Measurements from ENCODE around the gene SIRT2.
"Not testable (repeated sequence)": the region's sequence is repeated elsewhere in the genome, so short reads cannot be mapped to it uniquely, and the experiment has no call there.

SIRT2 gene

DNA sequence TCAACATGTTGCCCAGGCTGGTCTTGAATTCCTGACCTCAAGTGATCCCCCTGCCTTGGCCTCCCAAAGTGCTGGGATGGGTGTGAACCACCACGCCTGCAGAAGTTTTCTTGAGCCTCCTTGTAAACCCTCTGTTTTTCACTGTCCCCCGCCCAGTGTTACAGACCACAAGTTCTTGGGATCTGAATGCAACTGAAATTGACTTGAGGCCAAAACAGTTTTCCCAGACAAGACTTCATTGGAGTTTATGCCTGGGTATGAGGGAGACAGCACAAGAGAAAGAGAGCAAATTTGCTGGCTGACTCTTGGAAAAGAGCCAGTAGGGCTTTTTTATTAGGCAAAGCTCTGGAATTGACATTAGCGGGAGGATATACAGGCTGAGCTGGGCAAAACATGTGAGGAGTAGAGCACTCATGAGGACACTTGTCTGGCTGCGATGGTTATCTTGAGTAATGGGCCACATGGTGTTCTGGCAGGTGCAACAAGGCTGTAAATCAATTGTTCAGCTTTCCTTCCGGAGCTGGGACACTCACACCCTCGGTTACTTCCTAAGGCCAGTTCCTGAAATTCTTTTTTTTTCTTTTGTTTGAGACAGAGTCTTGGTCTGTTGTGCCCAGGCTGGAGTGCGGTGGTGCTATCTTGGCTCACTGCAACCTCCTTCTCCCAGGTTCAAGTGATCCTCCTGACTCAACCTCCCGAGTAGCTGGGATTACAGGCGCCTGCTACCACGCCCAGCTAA lies 36.9 kb downstream of the SIRT2 start:
- H3K4me1 ChIP-seq (ENCODE audit: control insufficient read depth, insufficient read depth, low read length): no peaks in the 10 kb centered on the region
- no peaks in the 10 kb centered on the region for H3K9me3 ChIP-seq (ENCODE audit: control insufficient read depth in 2 of 2, low read length in 2 of 2)
- no peak overlapping the region for H3K4me3 ChIP-seq (ENCODE audit: low read length in 2 of 2)
- no peaks in the 10 kb centered on the region for H3K27me3 ChIP-seq (ENCODE audit: control insufficient read depth in 1 of 2, insufficient read depth in 2 of 2, low read length in 2 of 2)
- no peak overlapping the region for H3K27ac ChIP-seq (ENCODE audit: low read length)
- no peaks in the 10 kb centered on the region for H3K36me3 ChIP-seq (ENCODE audit: control insufficient read depth in 2 of 2, insufficient read depth in 2 of 2, low read length in 2 of 2)
- no peak overlapping the region for H3K9ac ChIP-seq (ENCODE audit: low read length in 2 of 2)

DNA sequence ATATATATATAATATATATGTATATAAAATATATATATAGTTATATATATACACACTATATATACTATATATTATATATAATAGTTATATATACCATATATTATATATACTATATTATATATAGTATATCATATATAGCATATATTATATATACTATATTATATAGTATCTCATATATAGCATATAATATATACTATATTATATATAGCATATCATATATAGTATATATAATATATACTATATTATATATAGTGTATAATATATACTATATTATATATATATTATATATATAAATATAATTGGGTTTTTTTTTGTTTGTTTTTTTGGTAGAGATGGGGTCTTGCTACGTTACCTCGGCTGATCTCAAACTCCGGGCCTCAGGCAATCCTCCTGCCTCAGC lies 38.0 kb downstream of the SIRT2 start:
- H3K4me1 ChIP-seq (ENCODE audit: control insufficient read depth, insufficient read depth, low read length): no peaks in the 10 kb centered on the region

DNA sequence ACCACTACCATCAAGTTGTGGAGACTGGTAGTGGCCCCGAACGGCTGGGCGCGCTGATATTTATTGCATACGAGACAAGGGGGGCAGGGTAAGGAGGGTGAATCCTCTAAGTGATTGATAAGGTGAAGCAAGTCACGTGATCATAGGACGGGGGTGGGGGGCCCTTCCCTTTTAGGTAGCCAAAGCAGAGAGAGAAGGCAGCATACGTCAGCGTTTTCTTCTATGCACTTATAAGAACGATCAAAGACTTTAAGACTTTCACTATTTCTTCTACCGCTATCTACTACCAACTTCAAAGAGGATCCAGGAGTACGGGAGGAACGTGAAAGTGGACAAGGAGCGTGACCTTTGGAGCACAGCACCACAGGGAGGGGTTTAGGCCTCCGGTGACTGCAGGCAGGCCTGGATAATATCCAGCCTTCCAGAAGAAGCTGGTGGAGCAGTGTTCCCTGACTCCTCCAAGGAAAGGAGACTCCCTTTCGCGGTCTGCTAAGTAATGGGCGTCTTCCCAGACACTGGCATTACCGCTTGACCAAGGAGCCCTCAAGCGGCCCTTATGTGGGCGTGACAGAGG lies 39.7 kb downstream of the SIRT2 start:
- H3K4me3 ChIP-seq (ENCODE audit: low read length in 2 of 2): peak overlapping the region in 1 of 2 donors; percentile 15
- not testable (repeated sequence) for H3K36me3 ChIP-seq (ENCODE audit: control insufficient read depth in 2 of 2, insufficient read depth in 2 of 2, low read length in 2 of 2); H3K27me3 ChIP-seq (ENCODE audit: control insufficient read depth in 1 of 2, insufficient read depth in 2 of 2, low read length in 2 of 2); H3K27ac ChIP-seq (ENCODE audit: low read length); H3K4me1 ChIP-seq (ENCODE audit: control insufficient read depth, insufficient read depth, low read length); H3K9ac ChIP-seq (ENCODE audit: low read length in 2 of 2); H3K9me3 ChIP-seq (ENCODE audit: control insufficient read depth in 2 of 2, low read length in 2 of 2)

More for the DNA sequence above, 38.0 kb downstream of the SIRT2 start:
- H3K4me3 ChIP-seq (ENCODE audit: low read length in 2 of 2): no peak overlapping the region
- no peaks in the 10 kb centered on the region for H3K27me3 ChIP-seq (ENCODE audit: control insufficient read depth in 1 of 2, insufficient read depth in 2 of 2, low read length in 2 of 2)
- H3K36me3 ChIP-seq (ENCODE audit: control insufficient read depth in 2 of 2, insufficient read depth in 2 of 2, low read length in 2 of 2): no peaks in the 10 kb centered on the region
- H3K9ac ChIP-seq (ENCODE audit: low read length in 2 of 2): no peak overlapping the region
- H3K27ac ChIP-seq (ENCODE audit: low read length): no peak overlapping the region
- no peaks in the 10 kb centered on the region for H3K9me3 ChIP-seq (ENCODE audit: control insufficient read depth in 2 of 2, low read length in 2 of 2)

DNA sequence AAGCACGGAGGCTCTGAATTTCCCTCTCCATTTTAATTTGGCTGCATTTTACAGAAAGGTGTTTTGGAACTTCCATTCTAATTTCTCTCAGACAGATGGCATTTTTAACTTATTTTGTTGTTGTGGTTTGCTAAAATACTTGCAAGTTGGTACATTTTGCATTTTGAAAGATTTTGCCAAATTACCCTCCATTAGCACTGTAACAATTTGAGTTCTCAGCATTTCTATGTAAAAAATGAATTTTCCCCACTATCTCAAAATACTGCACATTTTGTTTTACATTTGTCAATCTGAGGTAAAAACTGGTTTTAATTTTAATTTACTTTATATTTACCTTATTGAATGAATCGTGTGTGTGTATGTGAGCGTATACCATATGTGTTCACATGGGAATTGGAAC lies 42.6 kb downstream of the SIRT2 start:
- H3K9ac ChIP-seq (ENCODE audit: low read length in 2 of 2): no peak overlapping the region
- H3K4me1 ChIP-seq (ENCODE audit: control insufficient read depth, insufficient read depth, low read length): peaks cover 8% of the 10 kb centered on the region
- no peaks in the 10 kb centered on the region for H3K9me3 ChIP-seq (ENCODE audit: control insufficient read depth in 2 of 2, low read length in 2 of 2)
- no peak overlapping the region for H3K27ac ChIP-seq (ENCODE audit: low read length)
- H3K4me3 ChIP-seq (ENCODE audit: low read length in 2 of 2): no peak overlapping the region
- H3K27me3 ChIP-seq (ENCODE audit: control insufficient read depth in 1 of 2, insufficient read depth in 2 of 2, low read length in 2 of 2): no peaks in the 10 kb centered on the region
- no peaks in the 10 kb centered on the region for H3K36me3 ChIP-seq (ENCODE audit: control insufficient read depth in 2 of 2, insufficient read depth in 2 of 2, low read length in 2 of 2)

DNA sequence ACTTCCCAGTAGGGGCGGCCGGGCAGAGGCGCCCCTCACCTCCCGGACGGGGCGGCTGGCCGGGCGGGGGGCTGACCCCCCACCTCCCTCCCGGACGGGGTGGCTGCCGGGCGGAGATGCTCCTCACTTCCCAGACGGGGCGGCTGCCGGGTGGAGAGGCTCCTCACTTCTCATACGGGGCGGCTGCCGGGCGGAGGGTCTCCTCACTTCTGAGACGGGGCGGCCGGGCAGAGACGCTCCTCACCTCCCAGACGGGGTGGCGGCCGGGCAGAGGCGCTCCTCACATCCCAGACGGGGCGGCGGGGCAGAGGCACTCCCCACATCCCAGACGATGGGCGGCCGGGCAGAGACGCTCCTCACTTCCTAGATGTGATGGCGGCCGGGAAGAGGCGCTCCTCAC lies 43.7 kb downstream of the SIRT2 start:
- H3K9me3 ChIP-seq (ENCODE audit: control insufficient read depth in 2 of 2, low read length in 2 of 2); H3K9ac ChIP-seq (ENCODE audit: low read length in 2 of 2); H3K27me3 ChIP-seq (ENCODE audit: control insufficient read depth in 1 of 2, insufficient read depth in 2 of 2, low read length in 2 of 2): not testable (repeated sequence)

DNA sequence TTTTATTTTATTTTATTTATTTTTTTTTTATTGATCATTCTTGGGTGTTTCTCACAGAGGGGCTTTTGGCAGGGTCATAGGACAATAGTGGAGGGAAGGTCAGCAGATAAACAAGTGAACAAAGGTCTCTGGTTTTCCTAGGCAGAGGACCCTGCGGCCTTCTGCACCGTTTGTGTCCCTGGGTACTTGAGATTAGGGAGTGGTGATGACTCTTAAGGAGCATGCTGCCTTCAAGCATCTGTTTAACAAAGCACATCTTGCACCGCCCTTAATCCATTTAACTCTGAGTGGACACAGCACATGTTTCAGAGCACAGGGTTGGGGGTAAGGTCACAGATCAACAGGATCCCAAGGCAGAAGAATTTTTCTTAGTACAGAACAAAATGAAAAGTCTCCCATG lies 44.5 kb downstream of the SIRT2 start:
- not testable (repeated sequence) for H3K27me3 ChIP-seq (ENCODE audit: control insufficient read depth in 1 of 2, insufficient read depth in 2 of 2, low read length in 2 of 2); H3K27ac ChIP-seq (ENCODE audit: low read length); H3K9me3 ChIP-seq (ENCODE audit: control insufficient read depth in 2 of 2, low read length in 2 of 2); H3K9ac ChIP-seq (ENCODE audit: low read length in 2 of 2); H3K4me3 ChIP-seq (ENCODE audit: low read length in 2 of 2); H3K36me3 ChIP-seq (ENCODE audit: control insufficient read depth in 2 of 2, insufficient read depth in 2 of 2, low read length in 2 of 2)
- H3K4me1 ChIP-seq (ENCODE audit: control insufficient read depth, insufficient read depth, low read length): peaks cover 18% of the 10 kb centered on the region

More for the DNA sequence above, 43.7 kb downstream of the SIRT2 start:
- not testable (repeated sequence) for H3K27ac ChIP-seq (ENCODE audit: low read length); H3K4me3 ChIP-seq (ENCODE audit: low read length in 2 of 2); H3K36me3 ChIP-seq (ENCODE audit: control insufficient read depth in 2 of 2, insufficient read depth in 2 of 2, low read length in 2 of 2)
- peaks cover 16% of the 10 kb centered on the region for H3K4me1 ChIP-seq (ENCODE audit: control insufficient read depth, insufficient read depth, low read length)

DNA sequence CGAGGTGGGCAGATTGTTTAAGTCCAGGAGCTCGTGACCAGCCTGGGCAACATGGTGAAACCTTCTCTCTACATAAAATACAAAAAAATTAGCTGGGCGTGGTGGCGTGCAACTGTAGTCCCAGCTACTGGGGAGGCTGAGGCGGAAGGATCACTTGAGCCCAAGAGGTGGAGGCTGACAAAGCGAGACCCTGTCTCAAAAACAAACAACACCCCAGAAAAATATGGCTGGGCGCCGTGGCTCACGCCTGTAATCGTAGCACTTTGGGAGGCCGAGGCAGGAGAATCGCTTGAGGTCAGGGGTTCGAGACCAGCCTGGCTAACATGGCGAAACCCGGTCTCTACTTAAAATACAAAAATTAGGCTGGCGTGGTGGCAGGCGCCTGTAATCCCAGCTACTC lies 46.2 kb downstream of the SIRT2 start:
- Histone ChIP-seq H3K4me3 (ENCODE audit: low read length in 2 of 2) (peak overlapping the region in 1 of 2 donors; percentile 94), H3K9ac (ENCODE audit: low read length in 2 of 2) (peak overlapping the region in 1 of 2 donors; percentile 95), H3K9me3 (ENCODE audit: control insufficient read depth in 2 of 2, low read length in 2 of 2) (no peaks in the 10 kb centered on the region), H3K4me1 (ENCODE audit: control insufficient read depth, insufficient read depth, low read length) (peaks cover 31% of the 10 kb centered on the region), H3K27ac (ENCODE audit: low read length) (peak overlapping the region; percentile 97), H3K36me3 (ENCODE audit: control insufficient read depth in 2 of 2, insufficient read depth in 2 of 2, low read length in 2 of 2) (no peaks in the 10 kb centered on the region), H3K27me3 (ENCODE audit: control insufficient read depth in 1 of 2, insufficient read depth in 2 of 2, low read length in 2 of 2) (no peaks in the 10 kb centered on the region)

DNA sequence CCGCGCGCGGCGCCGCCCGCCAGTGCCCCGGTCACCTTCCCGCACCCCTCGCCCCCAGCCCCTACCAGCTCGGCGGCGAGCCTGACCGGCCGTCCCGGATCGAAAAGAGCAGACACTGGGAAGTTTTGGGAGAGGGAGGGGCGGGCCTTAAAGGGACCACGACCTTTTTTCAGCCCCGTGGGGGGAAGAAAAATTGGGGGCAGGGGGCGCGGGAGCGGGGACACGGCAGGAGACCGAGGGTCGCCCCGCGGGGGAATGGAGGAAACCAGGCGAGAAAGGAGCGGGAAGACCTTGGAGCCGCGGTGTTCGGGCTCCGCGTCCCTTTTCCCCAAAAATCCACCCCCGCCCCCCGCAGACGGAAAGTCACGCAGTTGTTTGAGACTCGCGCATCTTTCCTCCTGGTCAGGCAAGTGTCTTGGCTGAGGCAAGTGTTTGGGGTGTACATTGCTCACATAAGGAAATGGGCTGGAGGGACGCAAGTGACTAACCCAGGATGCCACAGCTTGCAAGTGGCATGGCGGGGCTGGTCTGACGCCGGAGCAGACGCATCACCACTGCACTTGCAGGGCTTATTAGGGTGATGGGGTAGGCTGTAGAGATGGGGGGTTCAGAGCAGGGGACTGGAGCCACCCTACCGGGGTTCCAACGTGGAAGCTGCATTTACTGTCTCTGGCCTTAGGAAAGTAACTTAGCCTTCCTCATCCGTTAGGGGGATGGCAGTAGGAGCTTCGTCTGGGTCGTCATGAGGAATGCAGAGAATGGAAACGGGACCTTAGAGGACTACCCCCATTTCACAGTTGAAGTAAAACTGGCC lies 47.0 kb downstream of the SIRT2 start:
- Histone ChIP-seq H3K4me3 (ENCODE audit: low read length in 2 of 2) (peak overlapping the region; percentile 90 to 94), H3K27ac (ENCODE audit: low read length) (peak overlapping the region; percentile 97), H3K4me1 (ENCODE audit: control insufficient read depth, insufficient read depth, low read length) (peaks cover 38% of the 10 kb centered on the region), H3K9me3 (ENCODE audit: control insufficient read depth in 2 of 2, low read length in 2 of 2) (no peaks in the 10 kb centered on the region), H3K36me3 (ENCODE audit: control insufficient read depth in 2 of 2, insufficient read depth in 2 of 2, low read length in 2 of 2) (peaks cover 3 to 4% of the 10 kb centered on the region in 2 donors), H3K9ac (ENCODE audit: low read length in 2 of 2) (peak overlapping the region; percentile 84 to 95), H3K27me3 (ENCODE audit: control insufficient read depth in 1 of 2, insufficient read depth in 2 of 2, low read length in 2 of 2) (no peaks in the 10 kb centered on the region)

DNA sequence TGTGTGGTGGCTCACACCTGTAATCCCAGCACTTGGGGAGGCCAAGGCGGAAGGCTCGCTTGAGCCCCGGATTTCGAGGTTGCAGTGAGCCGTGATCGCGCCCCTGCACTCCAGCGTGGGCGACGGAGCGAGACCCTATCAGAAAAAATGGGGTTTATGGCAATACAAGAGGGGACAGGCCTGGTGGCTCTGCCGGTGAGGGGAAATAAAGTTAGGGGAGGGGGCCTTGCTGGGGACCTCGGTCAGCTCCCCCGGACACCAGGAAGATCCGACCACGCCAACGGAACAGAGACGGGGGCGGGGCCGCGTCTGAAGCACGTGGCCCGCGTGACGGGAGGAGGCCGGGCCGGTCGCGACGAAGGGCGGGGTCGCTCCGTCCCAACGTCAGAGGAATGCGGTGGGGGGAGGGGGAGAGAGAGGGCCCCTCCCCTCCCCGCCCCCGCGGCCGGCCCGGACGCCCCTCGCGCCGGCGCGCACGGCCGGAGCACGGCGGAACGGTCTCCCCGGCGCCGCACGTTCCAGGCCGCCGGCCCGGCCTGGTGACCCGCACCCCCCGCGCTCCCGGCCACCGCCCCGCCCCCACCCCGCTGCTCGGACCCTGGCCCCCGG lies 47.7 kb downstream of the SIRT2 start:
- peak overlapping the region; percentile 90 to 94 for H3K4me3 ChIP-seq (ENCODE audit: low read length in 2 of 2)
- peaks cover 43% of the 10 kb centered on the region for H3K4me1 ChIP-seq (ENCODE audit: control insufficient read depth, insufficient read depth, low read length)
- peak overlapping the region; percentile 85 to 95 for H3K9ac ChIP-seq (ENCODE audit: low read length in 2 of 2)
- peak overlapping the region; percentile 97 for H3K27ac ChIP-seq (ENCODE audit: low read length)
- no peaks in the 10 kb centered on the region for H3K27me3 ChIP-seq (ENCODE audit: control insufficient read depth in 1 of 2, insufficient read depth in 2 of 2, low read length in 2 of 2)
- H3K9me3 ChIP-seq (ENCODE audit: control insufficient read depth in 2 of 2, low read length in 2 of 2): no peaks in the 10 kb centered on the region
- H3K36me3 ChIP-seq (ENCODE audit: control insufficient read depth in 2 of 2, insufficient read depth in 2 of 2, low read length in 2 of 2): peaks cover 10% of the 10 kb centered on the region in 2 donors

DNA sequence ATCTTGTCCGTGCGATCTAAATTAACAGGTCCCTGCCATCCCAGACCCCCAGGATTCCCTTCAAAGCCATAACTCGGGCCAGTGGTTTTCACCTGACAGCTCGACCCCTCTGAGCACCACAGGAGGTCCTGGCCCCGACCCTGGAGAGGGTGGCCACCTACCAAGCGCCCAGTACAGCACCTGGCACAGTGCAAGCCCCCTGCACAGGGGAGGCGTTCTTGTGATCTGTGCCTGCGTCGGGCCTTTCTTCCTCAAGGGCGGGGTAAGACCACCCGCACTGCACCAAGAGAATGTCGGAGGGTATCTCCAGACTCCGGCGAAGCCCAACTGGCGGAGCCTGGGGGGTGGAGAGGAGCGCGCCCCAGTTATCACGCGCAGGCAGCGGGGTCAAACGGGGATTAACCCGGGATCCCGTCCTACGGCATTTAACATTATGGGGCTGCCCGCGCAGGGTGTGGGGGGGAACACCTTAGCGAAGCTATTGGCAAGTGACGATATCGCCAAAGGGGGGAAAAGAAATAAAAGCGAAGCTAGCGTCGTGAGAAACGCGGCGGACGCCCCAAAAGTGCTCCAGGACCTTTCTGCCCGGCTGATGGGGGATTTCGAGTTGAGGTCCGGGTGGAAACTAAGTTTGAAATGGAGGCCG lies 48.3 kb downstream of the SIRT2 start:
- Histone ChIP-seq H3K27ac (ENCODE audit: low read length) (peak overlapping the region; percentile 97), H3K36me3 (ENCODE audit: control insufficient read depth in 2 of 2, insufficient read depth in 2 of 2, low read length in 2 of 2) (peaks cover 13 to 14% of the 10 kb centered on the region in 2 donors), H3K9me3 (ENCODE audit: control insufficient read depth in 2 of 2, low read length in 2 of 2) (no peaks in the 10 kb centered on the region), H3K4me3 (ENCODE audit: low read length in 2 of 2) (peak overlapping the region; percentile 53 to 90), H3K27me3 (ENCODE audit: control insufficient read depth in 1 of 2, insufficient read depth in 2 of 2, low read length in 2 of 2) (no peaks in the 10 kb centered on the region), H3K9ac (ENCODE audit: low read length in 2 of 2) (peak overlapping the region; percentile 68 to 85), H3K4me1 (ENCODE audit: control insufficient read depth, insufficient read depth, low read length) (peaks cover 45% of the 10 kb centered on the region)
